Colonic mucosa (tissue), 4 donors: ENCODE data around the gene SEMA3A. TPM values are rescaled to one million over a fixed set of nuclear protein-coding genes. Genes with fewer than 3 reads are reported as not detected.

Experiments used
- DNase-seq: peaks from one replicate; pipeline ENCODE4 v3.0.0-alpha.2; 2020
- H3K27ac ChIP-seq: fragments of 200-600 bp; one replicate; pipeline ENCODE4 v1.8.0; 2021
- H3K27me3 ChIP-seq: fragments of 200-600 bp; one replicate; pipeline ENCODE4 v1.8.0; 2021
- H3K36me3 ChIP-seq: fragments of 200-600 bp; one replicate; pipeline ENCODE4 v1.8.0; 2021
- H3K4me1 ChIP-seq: fragments of 200-600 bp; one replicate; pipeline ENCODE4 v1.8.0; 2021; ENCODE audit warnings: mild to moderate bottlenecking
- H3K4me3 ChIP-seq: fragments of 200-600 bp; one replicate; pipeline ENCODE4 v1.8.0; 2021
- H3K9ac ChIP-seq, 2 donors: one replicate each; pipeline ENCODE4 v1.7.0; 2013; ENCODE audit warnings: control low read depth in 2 of 2, low read depth in 2 of 2, low read length in 2 of 2
- H3K9me3 ChIP-seq: fragments of 200-600 bp; one replicate; pipeline ENCODE4 v1.8.0; 2021
- CTCF ChIP-seq: fragments of 200-600 bp; IDR thresholded peaks from one replicate; pipeline ENCODE4 v1.8.0; 2022; ENCODE audit warnings: antibody characterized with exemption, mild to moderate bottlenecking
- intact Hi-C: fragments of 100-400 bp; cut with DNase I; formaldehyde crosslinking; loops from one replicate; pipeline ENCODE4 v1.14.1; 2022
- total RNA-seq, 2 donors: library from RNA; stranded (reverse); fragmentation: NEBNext Ultra II Directional in 1 of 2; extraction: Animal tissue kit (Norgen Biotek cat#: 25700) in 1 of 2; gene quantifications; one replicate each; pipeline ENCODE4 v1.2.1, GENCODE V29; 2021
- donor health status: healthy.
- donor health status: DM: no; HTN: no; CAD: no.
- donor health status: DM: no; HTN: no; CAD: no.

SEMA3A gene
- total RNA-seq, 2 donors from 2014 or later, result 1.7 to 14.2 TPM

- H3K4me3 ChIP-seq, result no peak overlapping the region
- no peaks in the 10 kb centered on the region for H3K27me3 ChIP-seq
- DNase-seq, result no peak
- H3K36me3 ChIP-seq, result no peaks in the 10 kb centered on the region
- H3K9ac ChIP-seq, result no peak overlapping the region
- H3K27ac ChIP-seq, result no peak overlapping the region
- intact Hi-C loops, result no loop called here
- no peaks in the 10 kb centered on the region for H3K9me3 ChIP-seq
- H3K4me1 ChIP-seq, result no peaks in the 10 kb centered on the region
- TF ChIP-seq CTCF, result no peak
These were observed 238.5 kb downstream of the SEMA3A start for GRCh38 chr7:83956104-83956503.

GRCh38 chr7:83952236-83952635 lies 242.4 kb downstream of the SEMA3A start:
- H3K9me3 ChIP-seq, result no peaks in the 10 kb centered on the region
- no peak overlapping the region for H3K4me3 ChIP-seq
- H3K27ac ChIP-seq, result no peak overlapping the region
- no peak for TF ChIP-seq CTCF
- no peak for DNase-seq
- intact Hi-C loops, result no loop called here
- no peak overlapping the region for H3K9ac ChIP-seq
- no peaks in the 10 kb centered on the region for H3K4me1 ChIP-seq
- H3K36me3 ChIP-seq, result no peaks in the 10 kb centered on the region
- no peaks in the 10 kb centered on the region for H3K27me3 ChIP-seq

- no peaks in the 10 kb centered on the region for H3K4me1 ChIP-seq
- intact Hi-C loops, result no loop called here
- peak; percentile 16 for TF ChIP-seq CTCF
- H3K36me3 ChIP-seq, result no peaks in the 10 kb centered on the region
- no peaks in the 10 kb centered on the region for H3K9me3 ChIP-seq
- H3K27ac ChIP-seq, result no peak overlapping the region
- no peaks in the 10 kb centered on the region for H3K27me3 ChIP-seq
- DNase-seq, result no peak
- no peak overlapping the region for H3K9ac ChIP-seq
- H3K4me3 ChIP-seq, result no peak overlapping the region
These were observed 247.3 kb downstream of the SEMA3A start for GRCh38 chr7:83947260-83947659.

- intact Hi-C loops, result no loop called here
These were observed 247.8 kb downstream of the SEMA3A start for GRCh38 chr7:83946801-83947200.

GRCh38 chr7:83941300-83941699 lies 253.3 kb downstream of the SEMA3A start:
- Histone ChIP-seq H3K4me1 (no peaks in the 10 kb centered on the region), H3K27me3 (no peaks in the 10 kb centered on the region), H3K27ac (no peak overlapping the region), H3K9ac (no peak overlapping the region), H3K36me3 (no peaks in the 10 kb centered on the region), H3K9me3 (no peaks in the 10 kb centered on the region), H3K4me3 (no peak overlapping the region)
- intact Hi-C loops, result no loop called here
- TF ChIP-seq CTCF, result no peak
- no peak for DNase-seq

More at GRCh38 chr7:83946801-83947200, 247.8 kb downstream of the SEMA3A start:
- no peak for TF ChIP-seq CTCF
- Histone ChIP-seq H3K9me3 (no peaks in the 10 kb centered on the region), H3K27ac (no peak overlapping the region), H3K9ac (no peak overlapping the region), H3K27me3 (no peaks in the 10 kb centered on the region), H3K4me3 (no peak overlapping the region), H3K4me1 (no peaks in the 10 kb centered on the region), H3K36me3 (no peaks in the 10 kb centered on the region)
- DNase-seq, result no peak

- Histone ChIP-seq H3K4me1 (no peaks in the 10 kb centered on the region), H3K9ac (no peak overlapping the region), H3K27ac (no peak overlapping the region), H3K36me3 (no peaks in the 10 kb centered on the region), H3K9me3 (no peaks in the 10 kb centered on the region), H3K27me3 (no peaks in the 10 kb centered on the region), H3K4me3 (no peak overlapping the region)
- intact Hi-C loops, result loop anchor here (5.0 kb wide), 1 partner anchor 1084 kb away; no protein-coding TSS in a partner anchor
- no peak for DNase-seq
- TF ChIP-seq CTCF, result no peak
These were observed 256.7 kb downstream of the SEMA3A start for GRCh38 chr7:83937930-83938329.
